ENCODE measurements around the gene CSK. TPM values are rescaled to one million over a fixed set of nuclear protein-coding genes. Genes with fewer than 3 reads are reported as not detected.

CSK gene
- total RNA-seq, 1 donor from 2014 or later = 557 TPM

GRCh38 chr15:74791667-74792066 lies 9.8 kb downstream of the CSK start:
- peaks cover 96% of the 10 kb centered on the region for H3K4me1 Mint-ChIP-seq
- H3K9me3 Mint-ChIP-seq = no peaks in the 10 kb centered on the region
- no peaks in the 10 kb centered on the region for H3K27me3 Mint-ChIP-seq
- DNase-seq = no peak
- intact Hi-C loops (cut with micrococcal nuclease) = no loop called here
- ChIA-PET CTCF (interaction anchor here (0.9 to 26.2 kb wide), 4 partner anchors 7 to 159 kb away, joined by 3 to 1146 read pairs (median 72); partner anchors contain the start of gene CSK), POLR2A (interaction anchor here (0.5 to 32.5 kb wide), 3 partner anchors 1 to 333 kb away, joined by 3 to 2569 read pairs (median 2569); partner anchors contain the start of gene CSK)
- TF ChIP-seq, protein P1, sequence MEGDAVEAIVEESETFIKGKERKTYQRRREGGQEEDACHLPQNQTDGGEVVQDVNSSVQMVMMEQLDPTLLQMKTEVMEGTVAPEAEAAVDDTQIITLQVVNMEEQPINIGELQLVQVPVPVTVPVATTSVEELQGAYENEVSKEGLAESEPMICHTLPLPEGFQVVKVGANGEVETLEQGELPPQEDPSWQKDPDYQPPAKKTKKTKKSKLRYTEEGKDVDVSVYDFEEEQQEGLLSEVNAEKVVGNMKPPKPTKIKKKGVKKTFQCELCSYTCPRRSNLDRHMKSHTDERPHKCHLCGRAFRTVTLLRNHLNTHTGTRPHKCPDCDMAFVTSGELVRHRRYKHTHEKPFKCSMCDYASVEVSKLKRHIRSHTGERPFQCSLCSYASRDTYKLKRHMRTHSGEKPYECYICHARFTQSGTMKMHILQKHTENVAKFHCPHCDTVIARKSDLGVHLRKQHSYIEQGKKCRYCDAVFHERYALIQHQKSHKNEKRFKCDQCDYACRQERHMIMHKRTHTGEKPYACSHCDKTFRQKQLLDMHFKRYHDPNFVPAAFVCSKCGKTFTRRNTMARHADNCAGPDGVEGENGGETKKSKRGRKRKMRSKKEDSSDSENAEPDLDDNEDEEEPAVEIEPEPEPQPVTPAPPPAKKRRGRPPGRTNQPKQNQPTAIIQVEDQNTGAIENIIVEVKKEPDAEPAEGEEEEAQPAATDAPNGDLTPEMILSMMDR (IDR thresholded peaks at IDR 0.05) = no peak
- H3K4me3 Mint-ChIP-seq = peak overlapping the region; percentile 71
- no peak for ATAC-seq (ENCODE audit: low read depth)
- peak overlapping the region; percentile 99 for H3K27ac Mint-ChIP-seq
- peaks cover 69% of the 10 kb centered on the region for H3K36me3 Mint-ChIP-seq (ENCODE audit: low read depth)

DNA sequence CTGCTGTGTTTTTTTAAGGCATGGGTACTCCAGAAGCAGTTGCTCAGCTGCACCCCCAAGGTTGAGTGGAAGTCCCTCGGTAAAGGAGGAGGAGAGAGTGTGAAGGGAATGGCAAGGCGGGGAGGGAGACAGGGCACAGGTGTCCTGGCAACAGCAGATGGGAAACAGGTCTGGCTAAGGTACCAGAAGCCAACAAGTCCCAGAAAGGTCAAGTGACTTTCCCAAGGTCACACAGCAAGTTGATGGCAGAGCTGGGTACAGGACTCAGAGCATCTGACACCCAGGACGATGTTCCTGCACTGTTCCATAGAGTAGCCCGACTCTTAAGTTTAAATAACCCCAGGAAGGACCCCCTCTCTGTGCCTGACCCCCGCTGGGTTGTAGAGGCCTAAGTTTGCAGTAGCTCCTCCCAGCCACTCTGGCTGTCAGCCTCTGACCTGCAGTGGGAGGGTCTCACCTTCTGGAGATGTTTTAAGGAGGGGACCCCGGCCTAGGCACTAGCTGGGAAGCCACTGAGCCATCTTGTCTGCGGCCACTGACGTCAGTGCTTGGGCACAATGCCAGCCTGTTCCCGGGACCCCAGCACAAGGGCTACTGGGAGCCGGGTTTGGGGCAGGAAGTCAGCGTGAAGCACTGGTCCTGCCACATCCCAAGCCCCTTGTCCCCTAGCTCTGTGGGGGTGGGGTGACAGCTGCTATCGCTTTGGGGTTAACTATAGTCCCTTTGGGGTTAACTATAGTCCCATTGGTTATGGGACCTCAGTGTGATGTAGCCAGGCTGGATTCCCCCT lies 10.5 kb downstream of the CSK start:
- DNase-seq = no peak
- Mint-ChIP-seq H3K4me3 (peak overlapping the region; percentile 71), H3K36me3 (ENCODE audit: low read depth) (peaks cover 67% of the 10 kb centered on the region), H3K9me3 (no peaks in the 10 kb centered on the region), H3K4me1 (peaks cover 96% of the 10 kb centered on the region), H3K27me3 (no peaks in the 10 kb centered on the region), H3K27ac (peak overlapping the region; percentile 99)
- TF ChIP-seq, protein P1 (IDR thresholded peaks at IDR 0.05) = no peak
- no peak for ATAC-seq (ENCODE audit: low read depth)
- CTCF ChIA-PET = interaction anchor here (0.6 to 26.2 kb wide), 6 partner anchors 16 to 158 kb away, joined by 3 to 1146 read pairs (median 6); partner anchors contain the start of gene CSK
- POLR2A ChIA-PET = interaction anchor here (0.7 to 32.5 kb wide), 8 partner anchors 0 to 331 kb away, joined by 3 to 2569 read pairs (median 4); partner anchors contain the start of genes CLK3, CSK and UBL7
- intact Hi-C loops (cut with micrococcal nuclease) = loop anchor here (1.0 kb wide), 1 partner anchor 21 kb away; no protein-coding TSS in a partner anchor

DNA sequence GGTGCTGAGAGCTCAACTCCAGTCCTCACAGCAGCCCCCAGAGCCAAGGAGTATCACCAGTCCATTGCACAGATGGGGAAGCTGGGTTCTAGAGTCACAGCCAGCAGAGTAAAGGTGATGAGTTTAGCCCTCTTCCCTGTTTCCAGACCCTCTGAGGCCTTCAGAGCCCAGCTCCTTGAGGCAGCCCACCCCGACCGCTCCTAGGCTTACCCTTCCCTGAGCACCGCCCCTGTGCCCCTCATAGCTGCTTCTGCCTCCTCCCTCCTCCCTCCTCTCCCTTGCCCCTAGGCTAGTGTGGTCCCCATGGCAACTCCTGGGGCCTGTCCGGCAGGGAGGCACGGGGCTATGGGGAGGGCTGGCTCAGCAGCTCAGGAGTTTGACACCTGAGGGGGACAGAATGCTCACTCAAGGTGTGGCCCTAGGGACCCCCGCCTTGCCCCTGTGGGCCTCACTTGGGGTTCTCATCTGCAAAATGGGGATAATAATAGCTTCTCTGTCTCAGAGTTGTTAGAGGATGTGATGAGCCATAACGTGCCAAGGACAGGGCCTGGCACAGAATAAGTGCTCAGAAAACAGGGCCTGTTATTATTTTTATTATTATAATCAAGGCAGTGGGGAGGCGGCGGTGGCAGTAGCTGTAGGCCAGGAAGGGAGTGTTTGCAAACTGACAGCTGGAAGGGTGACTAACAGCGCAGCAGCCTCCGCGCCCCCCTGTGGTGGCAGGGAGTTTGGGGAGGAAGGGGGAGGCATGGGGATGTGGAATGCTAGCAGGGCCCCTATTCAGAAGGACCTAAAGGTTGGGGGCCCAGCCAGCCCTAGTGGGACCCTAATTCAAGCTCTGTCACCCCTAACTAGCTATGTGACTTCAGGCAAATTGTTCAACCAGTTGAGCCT lies 11.5 kb downstream of the CSK start:
- no peak for DNase-seq
- TF ChIP-seq, protein P1 (IDR thresholded peaks at IDR 0.05) = no peak
- no peaks in the 10 kb centered on the region for H3K27me3 Mint-ChIP-seq
- H3K27ac Mint-ChIP-seq = peak overlapping the region; percentile 99
- no peaks in the 10 kb centered on the region for H3K9me3 Mint-ChIP-seq
- POLR2A ChIA-PET = interaction anchor here (0.6 to 32.5 kb wide), 10 partner anchors 10 to 702 kb away, joined by 3 to 2569 read pairs (median 4); partner anchors contain the start of genes CLK3, COX5A, CSK and UBL7
- peaks cover 68% of the 10 kb centered on the region for H3K36me3 Mint-ChIP-seq (ENCODE audit: low read depth)
- CTCF ChIA-PET = interaction anchor here (0.6 to 26.2 kb wide), 7 partner anchors 9 to 159 kb away, joined by 3 to 1146 read pairs (median 4); partner anchors contain the start of gene CSK
- peak overlapping the region; percentile 70 for H3K4me3 Mint-ChIP-seq
- ATAC-seq (ENCODE audit: low read depth) = no peak
- intact Hi-C loops (cut with micrococcal nuclease) = loop anchor here (1.0 kb wide), 1 partner anchor 22 kb away; no protein-coding TSS in a partner anchor
- peaks cover 96% of the 10 kb centered on the region for H3K4me1 Mint-ChIP-seq

- H3K4me1 Mint-ChIP-seq = peaks cover 96% of the 10 kb centered on the region
- peak overlapping the region; percentile 64 for H3K4me3 Mint-ChIP-seq
- TF ChIP-seq, protein P1 (IDR thresholded peaks at IDR 0.05) = no peak
- peak overlapping the region; percentile 88 for H3K27ac Mint-ChIP-seq
- intact Hi-C loops (cut with micrococcal nuclease) = no loop called here
- peaks cover 72% of the 10 kb centered on the region for H3K36me3 Mint-ChIP-seq (ENCODE audit: low read depth)
- CTCF ChIA-PET = interaction anchor here (0.9 to 26.2 kb wide), 4 partner anchors 8 to 160 kb away, joined by 3 to 1146 read pairs (median 6); partner anchors contain the start of gene CSK
- ATAC-seq (ENCODE audit: low read depth) = no peak
- no peak for DNase-seq
- POLR2A ChIA-PET = interaction anchor here (0.6 to 32.5 kb wide), 8 partner anchors 9 to 412 kb away, joined by 3 to 2569 read pairs (median 4); partner anchors contain the start of genes COX5A, CSK and ULK3
- H3K9me3 Mint-ChIP-seq = no peaks in the 10 kb centered on the region
- no peaks in the 10 kb centered on the region for H3K27me3 Mint-ChIP-seq
Observed at GRCh38 chr15:74794248-74794969, 12.5 kb downstream of the CSK start.
